Measurements from ENCODE around the gene TPPP.

TPPP gene

DNA sequence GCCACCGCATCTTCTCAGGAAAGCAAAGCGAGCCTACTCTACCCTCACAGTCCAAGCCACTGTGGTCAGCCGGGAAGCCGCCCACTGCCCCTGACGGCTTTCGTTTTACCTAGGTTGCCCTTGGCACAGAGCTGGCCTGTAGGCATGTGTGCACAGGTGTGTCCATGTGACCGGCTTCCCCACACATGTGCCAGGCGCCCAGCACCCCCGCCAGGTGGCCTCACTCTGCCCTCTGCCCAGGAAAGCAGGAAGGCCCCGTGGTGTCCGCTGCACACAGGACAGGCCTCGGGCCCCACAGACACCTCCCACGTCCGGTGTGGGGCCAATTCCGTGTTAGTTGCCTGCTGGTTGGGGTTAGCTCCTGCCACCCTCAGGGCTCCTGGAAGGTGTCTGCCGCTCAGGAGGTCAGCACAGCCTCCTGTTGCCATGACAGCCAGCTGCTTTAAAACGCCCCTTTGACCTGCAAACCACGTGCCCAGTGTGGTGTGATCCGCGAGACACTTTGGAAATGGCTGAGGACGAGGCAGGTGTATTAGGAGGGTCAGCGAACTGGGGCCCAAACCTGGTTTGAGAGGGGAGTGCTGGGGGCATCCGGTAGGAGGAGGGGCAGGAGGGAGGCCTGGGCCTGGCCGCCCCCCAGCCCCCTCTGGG, 28.7 kb downstream of the TPPP start:
- no peak for DNase-seq

DNA sequence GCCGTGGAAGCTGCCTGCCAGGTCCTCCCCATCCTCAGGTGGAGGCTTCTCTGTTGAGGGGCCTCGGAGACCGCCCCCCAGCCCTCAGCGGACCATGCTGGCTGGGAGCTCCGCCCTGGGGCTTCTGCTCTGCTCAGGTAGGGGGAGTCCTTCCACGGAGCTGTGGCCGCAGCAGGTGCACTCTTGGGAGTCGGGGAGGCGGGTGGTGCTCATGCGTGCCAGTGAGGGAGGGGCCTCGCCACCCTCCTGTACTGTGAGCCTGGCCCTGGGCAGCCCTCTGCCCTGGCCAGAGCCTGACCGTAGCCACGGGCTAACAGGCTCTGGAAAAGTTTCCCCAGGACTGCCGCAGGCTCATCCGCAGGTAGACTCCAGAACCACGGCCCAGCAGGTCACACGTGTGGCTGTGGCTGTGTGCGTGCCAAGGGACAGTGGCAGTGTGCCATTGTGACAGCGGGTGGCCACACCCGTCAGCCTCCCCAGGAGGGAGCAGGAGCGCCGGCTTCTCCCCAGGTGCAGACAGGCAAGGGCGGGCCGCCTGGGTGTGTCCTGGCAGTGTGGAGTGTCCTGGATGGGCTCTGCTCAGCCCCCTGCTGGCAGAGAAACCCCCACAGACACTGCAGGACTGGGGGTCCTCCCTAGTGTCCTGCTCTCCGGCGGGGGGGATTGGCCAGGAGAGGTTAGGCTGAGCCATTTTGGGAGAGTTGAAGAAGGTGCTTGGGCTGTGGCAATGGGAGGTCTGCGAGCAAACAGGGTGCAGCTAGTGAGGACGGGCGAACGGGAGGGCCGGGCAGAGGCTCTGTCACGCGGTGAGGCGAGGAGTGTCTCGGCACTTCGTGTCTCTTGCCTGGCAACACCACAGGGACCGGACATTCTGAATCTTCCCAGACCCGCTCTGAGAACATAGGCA, 29.5 kb downstream of the TPPP start:
- DNase-seq, result no peak

DNA sequence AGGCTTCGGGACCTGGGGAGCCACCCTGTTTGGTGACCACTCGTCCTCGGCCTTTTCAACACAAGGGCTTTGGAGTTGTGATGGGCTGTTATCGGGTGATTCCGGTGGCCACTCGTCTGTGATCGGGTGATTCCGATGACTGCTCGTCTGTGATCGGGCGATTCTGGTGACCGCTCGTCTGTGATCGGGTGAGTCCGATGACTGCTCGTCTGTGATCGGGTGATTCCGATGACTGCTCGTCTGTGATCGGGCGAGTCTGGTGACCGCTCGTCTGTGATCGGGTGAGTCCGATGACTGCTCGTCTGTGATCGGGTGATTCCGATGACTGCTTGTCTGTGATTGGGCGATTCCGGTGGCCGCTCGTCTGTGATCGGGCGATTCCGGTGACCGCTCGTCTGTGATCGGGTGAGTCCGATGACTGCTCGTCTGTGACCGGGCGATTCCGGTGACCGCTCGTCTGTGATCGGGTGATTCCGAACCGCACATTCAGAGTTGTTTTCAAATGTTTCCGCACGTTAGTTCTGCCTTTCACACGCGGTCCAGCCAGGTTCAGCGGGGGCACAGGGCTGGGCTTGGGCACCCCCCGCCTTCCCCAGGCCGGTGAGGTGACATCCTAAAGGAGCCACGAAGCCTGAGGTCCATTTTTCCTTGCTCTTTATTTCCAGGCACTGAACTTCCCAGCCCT, 30.3 kb downstream of the TPPP start:
- DNase-seq, result no peak

DNA sequence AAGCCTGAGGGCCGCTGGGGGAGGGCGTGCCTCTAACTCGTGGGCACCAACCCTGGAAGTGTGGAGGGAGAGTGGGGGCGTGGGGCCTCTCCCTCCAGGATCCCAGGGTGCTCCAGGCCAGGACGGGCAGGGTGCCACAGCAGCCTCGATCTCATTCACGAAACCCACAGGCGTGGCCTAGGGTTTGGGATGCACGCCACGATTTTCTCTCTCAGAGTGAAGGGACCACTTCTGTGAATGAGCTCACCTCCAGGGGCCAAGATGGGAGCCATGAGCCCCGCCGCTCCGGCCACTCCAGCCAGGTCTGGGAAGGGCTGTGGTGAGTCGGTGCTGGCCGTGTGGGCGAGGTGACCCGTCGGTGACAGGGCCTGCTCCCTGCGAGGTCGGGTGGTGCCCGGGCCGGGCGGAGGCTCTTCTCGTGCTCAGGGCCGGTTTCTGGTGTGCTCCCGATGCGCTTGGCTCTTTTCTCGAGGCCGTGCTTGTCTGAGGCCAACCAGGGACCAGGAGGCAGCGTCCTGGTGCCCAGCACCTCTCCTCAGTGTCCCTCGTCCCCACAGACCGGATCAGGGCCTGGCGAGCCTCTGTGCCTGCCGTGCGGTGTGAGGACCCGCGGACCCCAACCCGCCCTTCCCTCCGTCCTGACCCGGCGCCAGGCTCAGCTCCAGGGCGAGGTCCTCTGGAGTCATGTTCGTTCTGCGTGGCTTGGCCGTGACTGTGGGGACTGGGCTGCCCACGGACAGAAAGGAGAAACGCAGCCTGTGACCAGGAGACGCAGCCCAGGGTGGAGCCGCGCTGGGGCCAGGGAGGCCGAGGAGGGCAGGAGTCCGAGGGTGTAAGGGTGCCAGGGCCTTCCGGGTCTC, 31.0 kb downstream of the TPPP start:
- DNase-seq, result no peak

DNA sequence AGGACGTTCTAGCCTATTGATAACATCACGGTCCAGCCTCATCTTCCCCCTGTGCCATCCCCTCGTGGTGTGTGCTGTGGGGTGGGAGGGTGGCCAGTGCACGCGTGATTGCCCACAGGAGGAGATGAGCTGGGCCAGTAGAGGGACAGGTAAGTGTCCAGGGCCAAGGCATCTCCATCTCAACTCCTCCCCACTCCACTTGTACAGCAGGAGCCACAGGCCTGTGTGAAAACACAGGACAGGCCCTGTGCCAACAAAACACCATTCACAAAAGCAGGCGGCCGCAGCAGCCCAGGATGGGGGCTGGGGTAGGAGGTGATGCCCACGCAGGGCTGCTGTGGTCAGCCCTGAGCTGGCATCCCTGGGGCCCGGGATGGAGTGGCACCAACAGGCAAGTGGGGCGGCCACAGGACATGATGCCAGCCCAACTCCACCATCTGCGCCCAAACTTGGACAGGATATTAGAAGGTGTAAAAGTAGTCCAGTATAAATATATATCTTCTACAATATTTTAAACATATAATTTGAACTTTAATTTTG, 32.6 kb downstream of the TPPP start:
- no peak for DNase-seq

DNA sequence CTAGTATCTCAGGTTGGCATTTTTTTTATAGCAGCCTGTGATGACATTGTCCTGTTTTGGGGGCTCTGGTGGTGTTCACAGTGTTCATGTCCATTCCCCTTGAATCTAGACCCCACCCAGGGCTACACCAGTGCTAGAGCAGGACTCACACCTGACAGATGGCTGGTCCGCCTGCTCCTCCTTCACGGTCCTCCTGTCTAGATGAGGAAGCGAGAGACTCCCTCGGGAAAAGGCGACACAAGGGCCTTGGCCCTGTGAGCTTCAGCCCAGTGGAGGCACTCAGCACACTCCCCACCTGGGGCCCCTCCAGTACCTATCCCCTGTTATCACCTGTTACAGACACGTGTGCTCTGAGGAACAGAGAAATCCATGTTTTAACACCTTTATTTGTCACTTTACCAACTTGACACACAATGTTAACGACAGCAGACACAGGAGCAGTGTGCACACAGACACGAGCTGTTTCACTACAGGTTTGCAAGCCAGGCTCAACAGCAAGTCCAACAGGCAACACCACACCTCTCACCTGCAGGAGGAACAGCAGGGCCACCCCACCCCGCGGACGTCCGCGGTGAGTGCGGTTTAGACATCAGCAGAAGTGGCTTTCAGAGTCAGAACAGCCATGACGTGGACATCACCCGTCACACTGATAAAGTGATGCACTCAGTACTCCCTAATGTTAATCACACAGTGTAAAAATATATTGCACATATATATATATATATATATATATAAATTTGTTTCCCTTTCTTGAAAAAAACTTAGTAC, 33.5 kb downstream of the TPPP start:
- no peak for DNase-seq

DNA sequence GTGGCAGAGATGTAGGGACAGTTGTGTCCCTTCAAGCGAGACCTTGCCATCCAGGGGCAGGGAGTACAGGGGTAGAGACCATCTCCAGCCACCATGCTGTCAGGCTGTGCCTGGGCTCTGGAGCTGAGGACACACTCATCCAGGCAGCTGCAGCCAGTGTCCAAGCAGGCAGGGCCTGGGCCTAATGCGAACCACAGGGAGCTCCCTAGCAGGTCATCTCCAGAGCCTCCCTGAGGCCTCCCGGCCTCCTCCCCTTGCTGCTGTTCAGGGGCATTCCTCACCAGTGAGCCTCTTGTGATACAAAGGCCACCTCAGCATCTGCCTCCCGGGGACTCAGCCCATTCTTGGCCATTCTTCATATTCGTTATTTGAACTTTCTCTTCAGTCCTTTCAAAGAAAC, 35.0 kb downstream of the TPPP start:
- DNase-seq, result no peak

DNA sequence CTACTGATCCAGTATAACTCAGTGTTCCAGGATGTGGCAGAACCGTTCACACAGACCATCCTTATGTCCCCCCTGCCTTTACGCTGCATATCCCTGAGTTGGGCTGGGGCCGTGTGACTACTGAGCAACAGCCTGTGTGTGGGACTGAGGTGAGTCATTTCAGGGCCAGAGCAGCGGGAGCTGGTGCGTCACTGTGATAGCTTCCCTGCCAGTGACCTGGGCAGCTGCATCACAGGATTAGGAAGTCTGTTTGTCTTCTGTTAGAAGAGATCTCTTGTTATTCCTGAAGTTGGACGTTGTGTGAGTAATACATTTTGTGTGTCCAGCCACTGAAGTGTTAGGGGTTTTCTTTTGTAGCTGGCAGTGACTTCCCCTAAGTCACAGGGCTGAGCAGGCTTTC, 35.6 kb downstream of the TPPP start:
- no peak for DNase-seq

DNA sequence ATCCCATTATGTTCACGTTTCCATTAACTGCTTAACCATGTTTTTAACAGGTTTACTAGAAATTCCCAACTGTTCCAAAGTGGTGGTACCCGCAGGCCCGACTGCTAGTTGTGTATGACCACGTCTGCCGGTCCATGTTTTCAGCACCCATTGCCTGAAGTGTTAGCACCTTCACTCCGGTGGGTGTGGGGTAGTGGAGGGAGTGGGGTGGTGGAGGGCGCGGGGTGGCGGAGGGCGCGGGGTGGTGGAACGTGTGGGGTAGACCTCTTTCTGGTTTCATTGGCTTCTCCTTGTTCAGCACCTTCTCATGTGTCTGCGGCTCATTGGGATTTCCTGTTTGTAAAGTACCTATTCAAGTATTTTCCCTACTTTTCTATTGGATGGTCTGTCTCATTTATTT, 37.7 kb downstream of the TPPP start:
- DNase-seq, result no peak

DNA sequence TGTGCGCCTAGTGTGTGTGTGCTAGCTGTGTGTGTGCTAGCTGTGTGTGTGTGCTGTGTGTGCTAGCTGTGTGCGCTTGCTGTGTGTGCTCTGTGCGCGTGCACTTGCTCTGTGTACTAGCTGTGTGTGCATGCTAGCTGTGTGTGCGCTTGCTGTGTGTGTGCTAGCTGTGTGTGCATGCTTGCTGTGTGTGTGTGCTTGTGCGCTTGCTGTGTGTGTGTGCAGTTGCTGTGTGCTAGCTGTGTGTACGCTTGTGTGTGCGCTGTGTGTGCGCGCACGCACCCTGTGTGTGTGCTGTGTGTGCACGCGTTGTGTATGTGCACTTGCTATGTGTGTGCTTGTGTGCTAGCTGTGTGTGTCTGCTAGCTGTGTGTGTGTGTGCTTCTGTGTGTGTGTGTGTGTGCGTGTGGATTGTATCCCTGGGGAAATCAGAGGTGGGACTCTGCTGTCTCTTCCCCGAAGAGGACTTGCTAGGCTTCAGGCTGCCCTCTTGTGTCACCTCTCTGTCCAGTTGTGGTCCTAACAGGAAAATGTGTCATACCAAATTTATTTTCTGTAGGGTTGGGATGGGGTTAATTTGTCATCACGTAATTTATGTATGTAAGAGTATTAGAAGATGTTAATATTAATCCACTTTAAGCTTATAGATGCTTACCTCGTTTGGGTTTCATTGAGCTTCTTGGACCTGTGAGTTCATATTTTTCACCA, 38.9 kb downstream of the TPPP start:
- no peak for DNase-seq

DNA sequence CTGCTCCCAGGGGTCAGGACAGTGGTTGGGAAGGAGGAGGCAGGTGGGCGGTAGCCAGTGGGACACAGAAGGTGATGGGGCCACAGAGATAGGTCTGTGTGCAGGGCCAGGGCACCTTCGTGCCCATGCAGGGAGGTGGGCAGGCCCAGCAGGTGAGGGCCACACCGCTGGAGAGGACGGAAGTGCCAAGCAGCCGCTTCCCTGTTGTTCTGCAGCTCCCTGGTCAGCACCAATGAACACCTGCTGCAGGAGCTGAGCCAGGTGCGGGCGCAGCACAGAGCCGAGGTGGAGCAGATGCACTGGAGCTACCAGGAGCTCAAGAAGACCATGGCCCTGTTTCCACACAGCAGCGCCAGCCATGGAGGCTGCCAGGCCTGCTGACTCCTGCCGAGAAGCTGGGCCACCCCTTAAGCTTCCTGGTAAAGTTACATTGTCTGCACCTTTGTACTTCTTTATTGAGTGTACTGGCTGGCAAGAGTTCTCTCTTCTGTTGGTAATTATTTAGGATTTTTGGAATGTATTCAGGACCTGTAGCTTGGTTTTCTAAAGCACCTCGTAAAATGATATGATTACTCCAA, 40.3 kb downstream of the TPPP start:
- DNase-seq, result no peak

DNA sequence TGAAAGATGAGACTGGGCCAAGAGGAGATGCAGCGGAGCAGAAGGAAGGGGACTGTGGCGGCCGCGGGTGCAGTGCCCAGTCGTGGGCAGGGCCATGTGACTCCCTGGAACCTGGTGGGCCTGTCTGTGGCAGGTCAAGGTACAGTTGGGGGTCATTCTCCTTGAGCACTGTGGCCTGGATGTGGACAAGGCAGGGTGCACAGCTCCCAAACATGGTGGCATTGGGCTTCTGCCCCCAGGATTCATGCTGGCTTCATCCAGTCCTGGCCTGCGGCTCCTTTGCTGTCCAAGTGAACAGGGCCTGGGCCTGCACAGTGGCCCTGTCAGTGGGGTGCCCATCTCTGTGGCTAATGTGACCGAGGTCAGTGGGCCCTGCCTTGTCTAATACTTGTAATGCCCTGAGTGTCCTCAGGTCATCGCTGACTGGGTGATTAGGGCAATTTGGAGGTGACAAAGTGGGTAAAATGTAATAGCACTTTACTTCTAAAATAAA, 41.1 kb downstream of the TPPP start:
- DNase-seq, result no peak

DNA sequence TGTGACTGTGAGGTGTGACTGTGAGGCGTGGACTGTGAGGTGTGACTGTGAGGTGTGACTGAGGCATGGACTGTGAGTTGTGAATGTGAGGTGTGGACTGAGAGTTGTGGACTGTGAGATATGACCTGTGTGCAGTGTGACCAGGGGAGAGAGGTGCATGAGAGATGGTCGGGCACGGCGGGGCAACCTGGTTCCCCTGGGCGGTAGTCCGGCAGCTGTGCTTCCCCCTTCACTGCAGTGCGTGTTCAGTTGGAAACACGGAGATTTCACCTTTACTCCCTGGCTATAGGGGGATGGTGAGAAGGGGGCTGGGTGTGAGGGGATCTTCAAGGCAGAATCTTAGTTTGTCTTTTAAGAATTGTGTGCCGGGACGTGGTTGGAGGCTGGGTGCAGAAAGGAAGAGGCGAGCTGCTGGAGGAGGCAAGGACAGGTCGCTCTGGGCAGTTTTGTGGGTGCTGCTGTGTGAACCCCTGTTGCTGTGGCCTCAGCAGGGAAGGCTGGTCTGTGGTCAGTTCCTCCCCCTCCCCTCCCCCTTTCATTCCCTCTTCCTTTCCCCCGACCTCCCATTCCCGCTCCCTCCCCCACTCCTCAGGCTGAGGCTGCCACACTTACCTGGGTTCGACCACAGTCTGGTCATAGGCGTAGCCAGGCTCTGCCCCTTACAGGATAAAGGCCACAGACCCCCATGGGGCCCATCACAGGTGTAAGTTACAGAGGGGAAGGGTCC, 41.7 kb downstream of the TPPP start:
- DNase-seq, result no peak

DNA sequence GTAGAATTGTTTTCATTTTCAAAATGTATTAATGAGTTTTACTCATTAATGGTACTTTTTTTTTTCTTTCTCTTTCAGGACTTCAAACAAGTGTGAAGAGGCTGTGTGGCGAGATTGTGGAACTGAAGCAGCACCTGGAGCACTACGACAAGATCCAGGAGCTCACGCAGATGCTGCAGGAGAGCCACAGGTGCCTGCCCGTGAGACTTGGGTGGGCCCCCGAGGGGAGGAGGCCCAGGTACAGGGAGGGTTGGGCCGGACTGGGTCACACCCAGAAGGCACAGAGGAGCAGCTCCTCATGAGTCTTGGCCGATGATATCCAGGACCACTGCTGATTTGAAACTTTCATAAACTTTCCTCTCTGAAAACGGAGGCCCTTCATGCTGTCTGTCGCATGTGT, 45.4 kb downstream of the TPPP start:
- DNase-seq, result no peak

DNA sequence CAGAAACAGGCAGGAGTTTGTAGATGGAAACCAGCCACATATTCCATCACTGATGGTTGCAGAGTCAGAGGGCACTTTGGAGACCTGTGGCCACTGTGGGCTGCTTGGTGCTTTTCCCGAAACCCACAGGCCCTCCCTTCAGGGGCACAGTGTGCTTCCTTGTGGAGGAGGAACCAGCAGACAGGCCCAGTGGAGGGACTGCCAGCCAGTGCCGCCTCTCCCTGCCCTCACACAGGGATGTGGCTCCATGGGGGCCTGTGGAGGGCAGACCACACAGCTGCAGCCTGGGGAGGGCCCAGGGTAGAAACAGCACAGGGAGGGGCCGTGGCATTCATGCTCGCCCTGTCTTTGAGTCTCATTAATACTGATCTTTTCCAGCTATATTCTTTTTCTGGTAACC, 45.8 kb downstream of the TPPP start:
- DNase-seq, result no peak

DNA sequence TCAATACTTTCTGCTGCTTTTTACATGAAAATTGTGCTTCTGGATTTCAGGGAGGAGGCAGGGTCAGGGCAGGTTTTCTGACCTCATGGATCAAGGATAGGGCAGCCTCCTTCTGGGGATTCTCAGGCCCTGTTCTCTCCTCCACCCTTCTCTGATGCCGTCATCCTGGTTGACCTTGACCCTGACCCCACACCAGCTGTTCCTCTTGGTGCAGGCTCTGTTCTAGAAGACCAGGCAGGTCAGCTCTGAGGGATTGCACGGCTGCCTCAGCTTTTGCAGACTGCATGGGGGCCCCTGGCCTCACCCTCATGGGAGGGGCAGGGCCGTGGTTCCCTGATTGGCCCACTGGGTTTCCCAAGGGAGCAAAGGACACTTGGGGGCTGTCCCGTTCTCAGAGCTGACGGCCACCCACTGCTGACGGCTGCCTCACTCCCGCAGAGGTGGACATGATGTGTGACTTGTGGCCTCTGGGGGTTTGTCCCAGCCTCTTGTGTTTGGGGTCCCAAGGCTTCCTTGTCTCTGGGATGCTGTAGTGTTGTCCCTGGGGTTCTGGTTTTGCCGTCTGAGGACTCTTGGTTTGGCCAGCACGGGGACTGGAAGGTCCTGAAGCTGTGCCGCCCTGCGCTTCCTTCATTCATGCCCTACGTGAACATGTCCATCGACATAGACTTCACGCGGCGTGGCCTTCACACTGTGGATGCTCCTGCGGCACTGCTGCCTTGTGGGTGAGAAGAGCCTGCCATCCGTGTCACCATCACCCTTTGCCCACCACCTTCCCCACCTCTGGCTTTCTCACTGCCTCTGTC, 46.6 kb downstream of the TPPP start:
- no peak for DNase-seq

DNA sequence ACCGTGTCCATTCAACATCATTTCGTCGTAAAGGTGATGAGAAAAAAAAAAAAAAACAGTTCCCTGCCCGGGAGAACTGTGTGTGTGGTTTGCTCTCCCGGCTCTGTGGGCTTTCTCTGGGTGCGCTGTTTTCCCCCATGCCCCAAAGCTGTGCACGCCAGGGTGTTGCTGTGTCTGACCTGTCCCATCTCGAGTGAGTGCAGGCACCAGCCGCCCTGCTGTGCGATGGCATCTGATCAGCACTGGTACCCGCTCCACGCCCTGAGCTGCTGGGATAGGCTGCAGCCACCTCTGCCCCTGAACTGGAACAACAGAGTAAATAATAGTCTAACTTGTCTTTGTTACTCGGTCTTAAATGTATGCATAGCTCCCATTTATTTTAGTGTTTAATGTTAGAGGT, 47.7 kb downstream of the TPPP start:
- no peak for DNase-seq

DNA sequence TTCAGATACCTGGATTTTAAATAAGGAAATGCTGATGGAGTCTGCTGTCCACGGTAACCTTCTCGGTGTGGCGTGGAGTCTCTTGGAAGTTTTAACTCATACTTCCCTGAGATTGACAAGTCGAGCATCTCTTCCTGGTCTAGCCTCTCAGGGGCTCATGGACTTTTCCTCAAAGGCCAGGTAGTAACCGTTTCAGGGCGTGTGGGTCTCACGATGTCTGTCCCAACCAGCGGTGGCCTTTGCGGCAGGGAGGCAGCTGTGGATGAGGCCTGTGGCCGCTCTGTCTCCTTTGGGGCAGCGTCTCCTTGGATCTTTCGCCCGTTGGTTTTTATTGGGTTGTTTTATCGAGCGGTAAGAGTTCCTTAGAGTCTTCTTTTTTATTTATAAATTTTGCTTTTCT, 48.2 kb downstream of the TPPP start:
- no peak for DNase-seq

DNA sequence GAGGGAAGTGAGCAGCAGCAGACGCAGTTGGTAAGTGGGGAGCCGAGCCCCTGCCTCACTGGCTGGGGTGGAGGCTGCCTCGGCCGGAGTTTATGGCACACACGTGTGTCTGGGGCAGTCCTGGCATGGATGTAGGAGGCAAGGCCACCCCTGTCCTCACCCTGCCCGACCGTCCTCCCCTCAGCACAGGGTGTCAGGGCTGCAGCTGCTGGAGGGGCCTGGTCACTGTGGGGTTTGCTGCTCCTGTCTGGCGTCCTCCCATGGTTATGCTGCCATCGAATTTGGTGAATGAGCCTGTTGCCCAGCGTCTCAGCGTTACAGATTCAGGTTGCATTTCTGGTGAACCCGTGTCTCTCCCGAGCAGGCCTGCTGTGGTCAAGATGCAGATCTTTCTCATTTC, 48.6 kb downstream of the TPPP start:
- DNase-seq, result no peak

Measured in activated T-cell treated with anti-CD3 and anti-CD28 coated beads, Interleukin-2, amount 50 U/mL, for 1 hour (primary cell).